Heart right ventricle (tissue), 16 donors: Measurements from ENCODE around the gene ARID4B. TPM values are rescaled to one million over a fixed set of nuclear protein-coding genes. Genes with fewer than 3 reads are reported as not detected.
"Not testable (repeated sequence)": the region's sequence is repeated elsewhere in the genome, so short reads cannot be mapped to it uniquely, and the experiment has no call there.

Experiments used
- ATAC-seq, 8 donors: fragments of 200-7000 bp; cut with Tn5 transposase; one replicate each; pipeline ENCODE4 v1.9.1; 2020; ENCODE audit warnings: mild to moderate bottlenecking in 8 of 8, moderate library complexity in 8 of 8, moderate number of reproducible peaks in 1 of 8
- DNase-seq, 2 donors: peaks; one replicate each; pipeline ENCODE4 v3.0.0-alpha.2; 2020
- H3K27ac ChIP-seq, 10 donors: fragments of 200-600 bp; sonication (generic) in 2 of 10; one replicate each; pipeline versions ENCODE4 v1.5.0 to v1.8.0; 2020 to 2022; ENCODE audit warnings: mild to moderate bottlenecking in 3 of 10
- H3K27me3 ChIP-seq, 7 donors: fragments of 200-600 bp; one replicate each; pipeline ENCODE4 v1.8.0; 2021 to 2022; ENCODE audit warnings: mild to moderate bottlenecking in 2 of 7
- H3K36me3 ChIP-seq, 9 donors: fragments of 200-600 bp; sonication (generic) in 1 of 9; one replicate each; pipeline versions ENCODE4 v1.5.0 to v1.8.0; 2020 to 2022; ENCODE audit warnings: mild to moderate bottlenecking in 2 of 9
- H3K4me1 ChIP-seq, 9 donors: fragments of 200-600 bp; sonication (generic) in 1 of 9; one replicate each; pipeline versions ENCODE4 v1.5.0 to v1.8.0; 2020 to 2022; ENCODE audit warnings: mild to moderate bottlenecking in 4 of 9
- H3K4me3 ChIP-seq, 10 donors: fragments of 200-600 bp; sonication (generic) in 2 of 10; one replicate each; pipeline versions ENCODE4 v1.5.0 to v1.8.0; 2020 to 2022; ENCODE audit warnings: mild to moderate bottlenecking in 7 of 10, moderate library complexity in 2 of 10
- H3K9me3 ChIP-seq, 11 donors: fragments of 200-600 bp in 10 of 11; sonication (generic) in 2 of 11; one replicate each; pipeline versions ENCODE4 v1.5.0 to v1.8.0; 2013 to 2022; ENCODE audit warnings: mild to moderate bottlenecking in 2 of 11, control low read depth in 1 of 11, moderate library complexity in 1 of 11
- CTCF ChIP-seq, 9 donors: fragments of 200-600 bp; sonication (generic) in 2 of 9; IDR thresholded peaks; one replicate each; pipeline versions ENCODE4 v1.5.0 to v1.8.0; 2021 to 2022; ENCODE audit warnings: antibody characterized with exemption in 9 of 9, mild to moderate bottlenecking in 5 of 9, moderate library complexity in 1 of 9
- WGBS, 2 donors: extraction: QIAGEN DNeasy Blood & Tissue Kit; methylation state at CpG; one replicate each; pipeline ENCODE4 v1.1.7; 2013; ENCODE audit warnings: inconsistent platforms in 1 of 2; 5-methylcytosine and 5-hydroxymethylcytosine counted together
- intact Hi-C, 10 donors: fragments of 100-400 bp; cut with DNase I; formaldehyde crosslinking; loops; one replicate each; pipeline versions ENCODE4 v1.11.1 to v1.14.2; 2022
- polyA plus RNA-seq, 2 donors: library from polyadenylated mRNA; stranded (reverse); fragments of 200-250 nt; gene quantifications; one replicate each; pipeline ENCODE4 v1.2.3, GENCODE V29; 2013
- total RNA-seq, 10 donors: library from RNA; stranded (reverse); fragmentation: NEBNext Ultra II Directional in 3 of 10; extraction: Animal tissue kit (Norgen Biotek cat#: 25700) in 3 of 10; gene quantifications; one replicate each; pipeline versions ENCODE4 v1.2.1 to v1.2.4, GENCODE V29; 2021 to 2023
- donor health status: Arrhythmogenic right ventricular cardiomyopathy.
- donor health status: ischemic (EF 13 %, LVEDD 7.1; RV severe dilation, severe dysfunction).
- donor health status: healthy with polysubstance abuse.
- donor health status: DM: no; HTN: yes; CAD: no.
- donor health status: DM: no; HTN: no; CAD: no.
- donor health status: ischemic (EF 25% LVEDD 6.9; RV normal size, moderate dysfunction).
- donor health status: ischemic (EF 25% LVEDD 5.7; RV mildly dilated, moderate dysfunction).
- donor health status: healthy.
- donor health status: DM: yes; HTN: yes; CAD: no.
- donor health status: Ischemic cardiomyopathy.
- donor health status: ischemic (EF 35%, LVEDD 5.7; RV mildly dilated, moderate dysfunction).
- donor health status: nonischemic (EF 11% LVEDD 7.7; RV severe dilation, severe dysfunction).
- donor health status: DM: yes; HTN: yes; CAD: no.
- donor health status: PGD.
- donor health status: ischemic (EF 29% LVEDD 5.4; RV normal size, mild dysfunction).
- donor health status: nonischemic (EF 23%, LVEDD 6.1; RV moderate dilation, normal function).

ARID4B gene
- total and polyA plus RNA-seq, 12 donors = 4.8 to 21.5 (median 15.5) TPM

- peaks cover 2 to 74% (median 42%) of the 10 kb centered on the region in 9 donors for H3K4me1 ChIP-seq
- 55 to 57% methylated on average over 4 of the region's 4 CpGs for WGBS, 2 donors
- no peaks in the 10 kb centered on the region for H3K27me3 ChIP-seq
- H3K4me3 ChIP-seq = no peak overlapping the region
- no peaks in the 10 kb centered on the region for H3K9me3 ChIP-seq
- TF ChIP-seq CTCF (IDR thresholded peaks at IDR 0.05) = no peak
- DNase-seq = no peak
- no peak for ATAC-seq
- intact Hi-C loops = loop anchor here in 1 of 10 donors (10.0 kb wide), 1 partner anchor 59 kb away; no protein-coding TSS in a partner anchor
- no peak overlapping the region for H3K27ac ChIP-seq
- H3K36me3 ChIP-seq = peaks cover 0 to 24% (median under 1%) of the 10 kb centered on the region in 9 donors
Measured at GRCh38 chr1:235313931-235314678, 13.9 kb downstream of the ARID4B start.

GRCh38 chr1:235313262-235313661, 14.7 kb downstream of the ARID4B start:
- DNase-seq (no peak), ATAC-seq (no peak)
- Histone ChIP-seq H3K4me1 (peaks cover 2 to 73% (median 42%) of the 10 kb centered on the region in 9 donors), H3K27ac (no peak overlapping the region), H3K9me3 (no peaks in the 10 kb centered on the region), H3K4me3 (no peak overlapping the region), H3K27me3 (no peaks in the 10 kb centered on the region), H3K36me3 (peaks cover 0 to 16% (median 0%) of the 10 kb centered on the region in 9 donors)
- 51 to 65% methylated on average over 6 of the region's 6 CpGs for WGBS, 2 donors
- TF ChIP-seq CTCF (IDR thresholded peaks at IDR 0.05) = no peak
- intact Hi-C loops = loop anchor here in 1 of 10 donors (10.0 kb wide), 1 partner anchor 58 kb away; no protein-coding TSS in a partner anchor

- peaks cover 0 to 14% (median 0%) of the 10 kb centered on the region in 9 donors for H3K36me3 ChIP-seq
- intact Hi-C loops, H3K27ac ChIP-seq, DNase-seq, H3K4me3 ChIP-seq, H3K27me3 ChIP-seq, H3K9me3 ChIP-seq, ATAC-seq: not testable (repeated sequence)
- WGBS, 2 donors = 91 to 94% methylated on average over 7 to 21 of the region's 32 CpGs
- peaks cover 2 to 78% (median 68%) of the 10 kb centered on the region in 9 donors for H3K4me1 ChIP-seq
Measured at GRCh38 chr1:235309206-235309605, 18.8 kb downstream of the ARID4B start.

- no peak for DNase-seq
- Histone ChIP-seq H3K27ac (no peak overlapping the region), H3K4me1 (peaks cover 2 to 72% (median 57%) of the 10 kb centered on the region in 9 donors), H3K36me3 (peaks cover 0 to 14% (median 0%) of the 10 kb centered on the region in 9 donors), H3K9me3 (no peaks in the 10 kb centered on the region), H3K4me3 (no peak overlapping the region), H3K27me3 (no peaks in the 10 kb centered on the region)
- ATAC-seq = peak in 1 of 8 donors; percentile 71
- intact Hi-C loops = no loop called here
- no peak for TF ChIP-seq CTCF (IDR thresholded peaks at IDR 0.05)
- 80 to 87% methylated on average over 7 of the region's 7 CpGs for WGBS, 2 donors
Measured at GRCh38 chr1:235307158-235308124, 20.5 kb downstream of the ARID4B start.
